ENCODE measurements around the gene DNASE1L2. TPM values are rescaled to one million over a fixed set of nuclear protein-coding genes. Genes with fewer than 3 reads are reported as not detected.

Gene DNASE1L2
- total RNA-seq, 1 donor from 2014 or later = 1.3 TPM

DNA sequence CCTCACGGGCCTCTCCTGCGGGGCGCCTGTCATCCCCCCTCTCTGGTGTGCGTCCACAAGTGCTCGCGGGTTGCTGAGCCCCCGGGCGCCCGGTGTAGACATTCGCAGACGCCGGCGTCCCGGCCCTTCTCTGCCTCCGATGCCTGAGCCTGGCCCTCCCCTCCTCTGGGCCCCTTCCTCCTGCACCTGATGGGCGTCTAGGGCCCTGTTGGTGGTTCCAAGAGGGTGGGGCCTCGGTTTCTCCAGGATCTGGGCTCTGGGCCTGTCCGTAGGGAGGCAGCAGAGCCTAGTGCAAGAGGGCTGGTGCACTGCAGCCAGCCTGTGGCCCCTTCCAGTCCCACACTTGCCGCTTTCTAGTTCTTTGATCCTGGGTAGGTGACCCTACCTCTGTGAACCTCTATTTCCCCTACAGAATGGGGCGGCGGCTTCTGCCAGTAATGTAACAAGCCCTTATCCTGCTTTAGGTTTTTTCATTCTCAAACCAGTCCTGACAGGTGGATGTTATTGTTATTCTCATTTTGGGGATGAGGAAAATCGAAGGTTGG is 12.2 kb upstream of the DNASE1L2 start:
- peak; percentile 54 for DNase-seq

DNA sequence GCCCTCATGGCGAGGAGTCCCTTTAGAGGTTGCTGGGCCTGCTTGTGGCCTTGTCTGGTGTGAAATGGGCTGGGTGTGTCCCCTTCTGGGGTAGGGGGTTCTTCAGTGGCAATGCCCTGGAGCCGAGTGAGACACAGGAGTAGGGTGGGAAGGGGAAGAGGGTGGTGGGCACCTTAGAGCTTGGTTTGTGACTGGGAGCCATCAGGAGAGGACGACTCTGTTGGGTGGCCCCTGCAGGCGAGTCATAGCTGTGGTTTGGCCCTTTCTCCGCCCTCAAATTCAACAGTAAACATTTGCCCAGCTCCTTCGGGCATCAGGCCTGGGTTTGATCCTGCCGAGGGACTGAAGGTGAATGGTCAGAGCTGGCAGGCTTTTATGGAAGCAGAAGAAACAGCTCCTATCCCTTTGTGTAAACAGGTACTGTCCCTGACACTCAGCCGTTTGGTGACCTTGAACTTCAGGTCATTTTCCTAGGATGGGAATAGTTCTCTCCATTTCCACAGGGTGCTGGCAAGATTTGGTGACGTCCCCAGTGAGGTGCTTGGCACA is 9.9 kb upstream of the DNASE1L2 start:
- no peak for DNase-seq

DNA sequence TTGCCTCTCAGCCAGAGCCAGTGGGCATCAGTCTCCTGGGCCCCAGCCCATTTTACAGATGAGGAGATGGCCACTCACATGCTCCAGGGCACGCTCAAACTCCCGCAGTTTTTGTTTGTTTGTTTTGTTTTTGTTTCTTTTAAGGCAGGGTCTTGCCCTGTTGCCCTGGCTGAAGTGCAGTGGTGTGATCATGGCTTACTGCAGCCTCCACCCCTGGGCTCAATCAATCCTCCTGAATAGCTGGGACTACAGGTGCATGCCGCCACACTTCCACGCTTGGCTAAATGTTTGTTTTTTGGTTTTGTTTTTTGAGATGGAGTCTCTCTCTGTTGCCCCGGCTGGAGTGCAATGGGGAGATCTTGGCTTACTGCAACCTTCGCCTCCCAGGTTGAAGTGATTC is 9.3 kb upstream of the DNASE1L2 start:
- no peak for DNase-seq

DNA sequence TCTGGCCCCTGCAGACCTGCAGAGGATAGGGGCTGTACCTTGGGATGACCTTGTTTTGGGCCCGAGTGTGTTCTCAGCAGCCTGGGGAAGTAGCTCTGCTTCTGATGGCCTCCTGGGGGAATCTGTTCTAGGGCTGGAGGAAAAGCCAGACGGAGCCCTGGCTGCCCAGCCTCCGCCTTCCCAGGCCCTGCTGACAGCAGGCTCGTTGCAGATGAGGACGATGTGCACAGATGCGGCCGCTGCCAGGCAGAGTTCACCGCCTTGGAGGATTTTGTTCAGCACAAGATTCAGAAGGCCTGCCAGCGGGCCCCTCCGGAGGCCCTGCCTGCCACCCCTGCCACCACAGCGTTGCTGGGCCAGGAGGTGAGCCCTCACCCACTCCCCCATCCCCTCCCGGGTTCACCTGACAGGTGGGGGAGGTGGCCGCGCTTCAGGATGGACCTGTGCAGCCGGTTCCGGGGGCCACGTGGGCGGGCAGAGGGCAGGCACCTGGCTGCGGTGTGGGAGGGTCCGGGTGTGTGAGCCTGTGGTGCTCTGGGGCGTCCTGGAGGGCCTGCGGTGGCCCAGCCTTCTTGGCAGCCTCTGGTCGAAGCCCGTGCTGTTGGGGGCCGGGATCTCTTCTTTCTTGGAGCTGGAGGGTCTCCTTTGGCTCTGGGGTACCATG is 8.0 kb upstream of the DNASE1L2 start:
- no peak for DNase-seq

DNA sequence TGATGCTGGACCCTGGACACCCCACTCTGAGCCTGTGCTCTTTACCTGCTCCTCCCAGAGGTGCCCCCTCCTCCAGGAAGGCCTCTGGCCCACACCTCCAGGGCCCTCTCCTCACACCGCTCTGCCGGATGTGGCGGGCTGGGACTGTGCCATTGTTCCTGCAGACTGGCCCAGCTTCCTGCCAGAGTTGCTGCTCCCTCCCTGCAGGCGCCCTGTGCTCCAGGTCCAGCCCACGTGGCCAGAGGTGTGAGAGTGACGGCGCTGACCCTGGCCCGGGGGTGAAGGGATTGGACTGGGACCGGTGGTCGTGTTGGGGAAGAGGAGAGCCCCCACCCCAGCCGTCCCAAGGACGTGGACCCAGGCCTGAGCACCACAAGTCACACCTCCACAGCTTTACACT is 7.2 kb upstream of the DNASE1L2 start:
- DNase-seq = no peak

DNA sequence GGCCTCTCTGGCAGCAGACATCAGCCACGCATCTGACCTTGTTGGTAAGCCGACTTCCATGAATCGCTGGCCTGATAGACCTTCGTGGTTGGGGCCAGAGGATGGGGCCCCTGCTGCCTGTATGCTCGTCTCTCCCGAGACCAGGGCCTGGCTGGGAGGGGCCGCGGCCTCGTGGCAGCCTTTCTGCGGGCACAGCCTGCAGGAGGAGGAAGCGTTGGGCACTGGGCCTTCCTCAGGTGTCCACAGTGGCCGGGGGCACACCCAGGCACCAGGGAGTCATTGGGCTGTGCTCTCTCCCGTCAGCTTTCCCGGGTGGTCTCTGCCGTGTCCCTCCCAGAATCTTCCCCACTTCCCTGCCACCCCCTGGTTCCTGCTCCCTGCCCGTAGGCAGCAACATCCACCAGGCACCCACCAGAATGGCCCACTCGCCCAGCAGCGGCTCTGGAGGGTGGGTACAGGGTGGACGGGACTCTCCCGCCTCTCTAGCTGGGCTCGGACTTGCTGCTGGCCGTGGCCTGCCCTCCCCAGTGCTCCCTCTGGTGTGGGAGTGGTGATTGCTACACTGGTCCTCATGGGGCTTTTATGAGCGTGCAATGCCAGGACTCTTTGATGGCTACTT is 6.5 kb upstream of the DNASE1L2 start:
- DNase-seq = no peak

DNA sequence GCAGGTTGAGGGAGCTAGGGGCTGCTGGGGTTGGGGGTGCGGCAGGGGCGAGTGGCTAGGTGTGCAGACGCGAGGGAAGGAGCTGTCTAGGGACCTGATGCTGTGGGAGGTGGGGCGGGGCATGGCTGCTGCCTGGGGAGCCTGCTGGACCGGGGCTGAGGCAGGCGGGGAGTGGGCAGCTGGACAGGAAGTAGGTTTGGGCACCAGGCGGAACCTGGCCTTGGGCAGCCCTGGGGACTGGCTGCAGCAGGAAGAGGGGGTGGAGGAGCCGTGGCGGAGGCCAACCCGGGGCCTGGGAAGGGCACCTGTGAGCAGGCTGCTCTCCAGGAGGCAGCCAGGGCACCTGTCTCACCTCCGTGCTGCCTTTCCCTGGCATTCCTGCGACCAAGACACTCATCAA is 5.9 kb upstream of the DNASE1L2 start:
- DNase-seq = no peak

DNA sequence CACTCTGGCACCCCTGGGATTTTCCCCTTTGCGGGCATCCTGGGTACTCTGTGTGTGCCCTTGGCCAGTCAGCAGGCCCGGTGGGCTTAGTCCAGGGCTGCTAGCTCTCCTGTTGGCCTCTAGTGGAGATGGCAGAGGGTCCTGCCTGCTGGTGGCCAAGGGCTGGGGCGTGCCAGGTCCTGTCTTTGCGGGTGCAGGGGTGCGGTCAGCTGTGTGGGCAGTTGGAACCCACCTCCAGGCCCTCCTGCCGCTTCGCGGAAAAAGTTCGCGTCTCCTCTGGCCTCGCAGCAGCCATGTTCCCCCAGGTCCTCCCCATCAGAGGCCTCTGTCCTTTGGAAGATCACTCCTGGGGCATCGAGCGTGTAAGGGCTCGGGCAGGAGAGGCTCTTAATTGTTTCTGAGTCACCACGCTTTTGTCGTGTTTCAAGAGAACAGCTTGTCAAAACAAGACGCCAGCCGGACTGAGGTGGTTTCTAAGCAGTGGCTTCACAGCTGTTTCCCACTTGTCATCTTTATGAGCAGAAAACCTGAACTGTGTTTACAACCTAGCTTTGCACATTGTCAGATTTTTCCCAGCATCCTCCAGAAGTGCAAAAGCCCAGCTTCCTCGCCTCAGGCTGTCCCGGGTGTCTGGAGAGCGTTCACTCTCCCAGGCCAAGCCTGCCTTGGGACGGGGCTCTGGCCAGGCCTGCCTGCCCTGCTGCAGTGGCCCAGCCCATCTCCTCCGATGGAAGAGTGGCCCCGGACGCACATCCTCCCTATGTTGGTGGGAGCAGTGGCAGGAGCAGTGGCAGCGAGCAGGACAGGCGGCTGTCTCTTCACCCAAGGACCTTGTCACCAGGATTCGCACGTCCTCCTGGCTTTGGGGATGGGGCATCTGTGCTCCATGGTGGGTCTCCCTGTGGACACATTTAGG is 5.0 kb upstream of the DNASE1L2 start:
- no peak for DNase-seq

DNA sequence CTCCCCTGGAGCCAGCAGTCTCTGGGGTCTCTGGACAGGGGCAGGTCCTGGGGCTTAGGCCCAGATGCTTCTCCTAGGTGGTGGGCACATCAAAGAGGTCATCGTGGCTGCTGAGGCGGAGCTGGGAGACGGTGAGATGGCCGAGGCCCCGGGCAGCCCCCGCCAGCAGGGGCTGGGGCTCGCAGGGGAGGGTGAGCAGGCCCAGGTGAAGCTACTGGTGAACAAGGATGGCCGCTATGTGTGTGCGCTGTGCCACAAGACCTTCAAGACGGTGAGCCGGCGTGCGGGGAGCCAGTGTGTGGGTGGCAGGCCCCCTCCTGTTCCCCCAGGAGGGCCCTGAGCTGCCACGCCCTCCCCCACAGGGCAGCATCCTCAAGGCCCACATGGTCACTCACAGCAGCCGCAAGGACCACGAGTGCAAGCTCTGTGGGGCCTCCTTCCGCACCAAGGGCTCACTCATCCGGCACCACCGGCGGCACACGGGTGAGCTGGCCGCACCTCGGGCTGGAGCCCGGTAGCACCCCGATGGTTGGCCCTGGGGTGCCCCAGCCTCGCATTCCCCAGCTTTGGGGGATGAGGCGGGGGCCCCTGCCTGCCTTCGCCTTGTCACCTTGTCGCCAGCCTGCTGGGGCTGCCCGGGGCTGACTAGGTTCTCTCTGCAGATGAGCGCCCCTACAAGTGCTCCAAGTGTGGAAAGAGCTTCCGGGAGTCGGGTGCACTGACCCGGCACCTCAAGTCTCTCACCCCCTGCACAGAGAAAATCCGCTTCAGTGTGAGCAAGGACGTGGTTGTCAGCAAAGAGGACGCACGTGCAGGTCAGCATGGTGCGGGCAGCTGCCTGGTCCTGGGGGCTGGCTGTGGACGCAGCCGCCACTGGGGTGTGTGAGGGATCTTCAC is 3.9 kb upstream of the DNASE1L2 start:
- no peak for DNase-seq

DNA sequence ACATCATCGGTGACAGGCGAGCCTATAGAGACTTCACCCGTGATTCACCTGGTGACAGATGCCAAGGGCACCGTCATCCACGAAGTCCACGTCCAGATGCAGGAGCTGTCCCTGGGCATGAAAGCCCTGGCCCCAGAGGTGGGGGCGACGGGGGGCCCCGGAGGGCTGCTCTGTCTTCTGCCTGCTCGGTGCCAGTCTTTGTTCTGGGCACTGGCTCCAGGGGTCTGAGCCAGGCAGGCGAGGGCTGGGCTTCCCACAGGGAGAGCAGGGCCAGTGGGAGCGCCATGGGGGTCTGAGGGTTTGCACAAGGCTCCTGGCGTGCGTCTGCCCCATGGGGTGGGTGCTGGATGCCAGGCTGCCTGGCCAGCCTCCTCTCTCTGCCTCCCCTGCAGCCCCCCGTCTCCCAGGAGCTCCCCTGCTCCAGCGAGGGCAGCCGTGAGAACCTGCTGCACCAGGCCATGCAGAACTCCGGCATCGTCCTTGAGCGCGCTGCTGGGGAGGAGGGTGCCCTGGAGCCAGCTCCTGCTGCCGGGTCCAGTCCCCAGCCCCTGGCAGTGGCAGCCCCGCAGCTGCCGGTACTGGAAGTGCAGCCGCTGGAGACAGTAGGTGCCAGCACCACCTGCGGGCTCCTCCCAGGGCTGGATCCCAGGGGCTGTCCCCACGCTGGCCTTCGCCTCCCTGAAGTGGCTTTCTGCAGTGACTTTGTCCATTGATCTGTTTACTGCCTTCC is 3.0 kb upstream of the DNASE1L2 start:
- DNase-seq = no peak

DNA sequence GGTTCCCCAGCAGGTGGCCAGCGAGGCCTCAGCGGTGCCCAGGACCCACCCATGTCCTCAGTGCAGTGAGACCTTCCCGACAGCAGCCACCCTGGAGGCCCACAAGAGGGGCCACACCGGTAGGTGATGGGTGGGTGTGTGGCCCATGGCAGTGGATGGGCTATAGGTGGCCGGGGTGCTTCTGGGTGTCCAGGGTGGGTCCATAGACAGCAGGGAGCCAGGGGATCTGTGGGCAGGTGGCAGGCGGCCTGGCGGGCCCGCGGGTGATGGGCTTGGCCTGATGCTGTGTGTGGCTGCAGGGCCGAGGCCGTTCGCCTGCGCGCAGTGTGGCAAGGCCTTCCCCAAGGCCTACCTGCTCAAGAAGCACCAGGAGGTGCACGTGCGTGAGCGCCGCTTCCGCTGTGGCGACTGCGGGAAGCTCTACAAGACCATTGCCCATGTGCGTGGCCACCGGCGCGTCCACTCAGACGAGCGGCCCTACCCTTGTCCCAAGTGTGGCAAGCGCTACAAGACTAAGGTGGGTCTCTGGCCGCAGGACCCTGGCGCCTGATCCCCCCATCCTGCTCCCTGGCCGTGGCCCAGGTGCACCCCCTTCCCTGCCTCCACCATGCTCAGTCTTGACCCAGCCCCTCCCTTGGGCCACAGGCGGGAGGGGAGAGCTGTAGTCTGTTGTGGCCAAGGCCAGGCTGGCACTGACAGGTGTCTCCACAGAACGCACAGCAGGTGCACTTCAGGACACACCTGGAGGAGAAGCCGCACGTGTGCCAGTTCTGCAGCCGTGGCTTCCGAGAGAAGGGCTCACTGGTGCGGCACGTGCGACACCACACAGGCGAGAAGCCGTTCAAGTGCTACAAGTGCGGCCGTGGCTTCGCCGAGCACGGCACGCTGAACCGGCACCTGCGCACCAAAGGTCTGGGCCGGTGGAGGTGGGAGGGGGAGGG is 2.1 kb upstream of the DNASE1L2 start:
- DNase-seq = no peak

DNA sequence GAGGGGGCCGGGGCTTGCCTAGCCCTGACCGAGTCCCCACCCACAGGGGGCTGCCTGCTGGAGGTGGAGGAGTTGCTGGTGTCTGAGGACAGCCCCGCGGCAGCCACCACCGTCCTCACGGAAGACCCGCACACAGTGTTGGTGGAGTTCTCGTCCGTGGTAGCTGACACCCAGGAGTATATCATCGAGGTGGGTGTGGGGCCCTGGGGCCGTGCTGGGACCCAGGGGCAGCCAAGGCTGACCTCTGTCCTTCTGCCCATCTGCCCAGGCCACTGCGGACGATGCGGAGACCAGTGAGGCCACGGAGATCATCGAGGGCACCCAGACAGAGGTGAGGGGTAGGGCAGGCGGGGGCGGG is 1.5 kb upstream of the DNASE1L2 start:
- no peak for DNase-seq

DNA sequence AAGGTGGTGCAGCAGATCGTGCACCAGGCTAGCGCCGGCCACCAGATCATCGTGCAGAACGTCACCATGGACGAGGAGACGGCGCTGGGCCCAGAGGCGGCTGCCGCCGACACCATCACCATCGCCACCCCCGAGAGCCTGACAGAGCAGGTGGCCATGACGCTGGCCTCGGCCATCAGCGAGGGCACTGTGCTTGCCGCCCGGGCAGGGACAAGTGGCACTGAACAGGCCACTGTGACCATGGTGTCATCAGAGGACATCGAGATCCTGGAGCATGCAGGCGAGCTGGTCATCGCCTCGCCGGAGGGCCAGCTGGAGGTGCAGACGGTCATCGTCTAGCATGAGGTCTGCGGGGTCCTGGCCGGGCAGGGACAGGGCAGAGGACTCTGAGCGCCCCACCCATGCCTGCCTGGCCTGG is 1.0 kb upstream of the DNASE1L2 start:
- DNase-seq = no peak

DNA sequence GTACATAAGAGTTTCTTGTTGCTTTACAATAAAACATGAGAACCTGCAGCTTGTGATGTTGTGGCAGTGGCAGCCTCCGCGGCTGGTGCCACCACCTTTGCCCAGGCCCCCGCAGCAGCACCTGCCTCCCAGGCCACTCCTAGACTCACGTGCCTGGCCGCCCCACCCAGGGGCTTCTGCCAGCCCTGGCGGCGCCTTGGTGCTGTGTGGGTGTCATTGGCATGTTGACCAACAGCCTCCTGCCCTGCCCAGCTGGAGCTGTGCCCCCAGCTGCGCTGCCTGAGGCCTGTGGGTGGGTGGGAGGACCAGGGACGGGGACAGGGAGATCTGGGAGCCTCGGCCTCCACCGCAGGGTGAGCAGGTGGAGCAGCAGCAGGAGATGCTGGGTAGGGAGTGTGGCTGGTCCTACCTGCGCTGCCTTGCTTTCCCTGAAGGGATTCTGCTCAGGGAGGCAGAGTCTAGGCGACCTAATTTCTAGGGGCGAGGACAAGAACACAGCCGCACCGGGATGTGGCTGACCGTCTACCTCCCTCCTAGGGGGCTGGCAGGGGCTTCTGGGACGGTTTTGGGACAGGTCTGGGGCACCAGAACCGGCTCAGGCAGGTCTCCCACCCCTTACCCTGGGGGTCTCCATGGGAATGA is 428 bp upstream of the DNASE1L2 start:
- no peak for DNase-seq

DNA sequence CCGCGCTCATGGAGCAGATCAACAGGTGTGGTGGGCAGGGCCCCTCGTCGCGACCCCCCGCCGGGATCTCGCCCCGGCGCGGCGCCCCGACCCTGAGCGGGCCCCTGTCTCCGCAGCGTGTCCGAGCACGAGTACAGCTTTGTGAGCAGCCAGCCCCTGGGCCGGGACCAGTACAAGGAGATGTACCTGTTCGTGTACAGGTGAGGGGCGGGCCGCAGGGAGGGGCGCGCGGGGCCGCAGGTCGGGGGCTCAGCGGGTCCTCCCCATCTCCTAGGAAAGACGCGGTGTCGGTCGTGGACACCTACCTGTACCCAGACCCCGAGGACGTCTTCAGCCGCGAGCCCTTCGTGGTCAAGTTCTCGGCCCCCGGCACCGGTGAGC is 848 bp downstream of the DNASE1L2 start:
- no peak for DNase-seq

DNA sequence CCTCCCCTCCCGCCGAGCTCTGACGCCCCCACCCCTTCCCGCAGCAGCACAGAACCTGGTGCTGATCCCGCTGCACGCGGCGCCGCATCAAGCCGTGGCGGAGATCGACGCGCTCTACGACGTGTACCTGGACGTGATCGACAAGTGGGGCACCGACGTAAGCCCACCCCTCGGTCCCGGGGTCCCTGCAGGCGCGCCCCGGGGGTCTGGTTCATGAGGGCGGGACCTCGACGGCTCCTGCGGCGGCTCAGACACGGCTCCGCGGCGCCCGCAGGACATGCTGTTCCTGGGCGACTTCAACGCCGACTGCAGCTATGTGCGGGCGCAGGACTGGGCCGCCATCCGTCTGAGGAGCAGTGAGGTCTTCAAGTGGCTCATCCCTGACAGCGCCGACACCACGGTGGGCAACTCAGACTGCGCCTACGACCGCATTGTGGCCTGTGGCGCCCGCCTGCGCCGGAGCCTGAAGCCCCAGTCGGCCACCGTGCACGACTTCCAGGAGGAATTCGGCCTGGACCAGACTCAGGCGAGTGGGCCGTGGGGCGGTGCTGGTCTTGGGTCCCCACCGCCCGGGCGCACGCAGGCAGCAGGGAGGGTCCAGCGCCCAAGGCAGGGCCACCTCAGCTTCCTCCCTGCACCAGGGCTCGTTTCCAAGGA is 1.4 kb downstream of the DNASE1L2 start:
- peak; percentile 17 for DNase-seq

DNA sequence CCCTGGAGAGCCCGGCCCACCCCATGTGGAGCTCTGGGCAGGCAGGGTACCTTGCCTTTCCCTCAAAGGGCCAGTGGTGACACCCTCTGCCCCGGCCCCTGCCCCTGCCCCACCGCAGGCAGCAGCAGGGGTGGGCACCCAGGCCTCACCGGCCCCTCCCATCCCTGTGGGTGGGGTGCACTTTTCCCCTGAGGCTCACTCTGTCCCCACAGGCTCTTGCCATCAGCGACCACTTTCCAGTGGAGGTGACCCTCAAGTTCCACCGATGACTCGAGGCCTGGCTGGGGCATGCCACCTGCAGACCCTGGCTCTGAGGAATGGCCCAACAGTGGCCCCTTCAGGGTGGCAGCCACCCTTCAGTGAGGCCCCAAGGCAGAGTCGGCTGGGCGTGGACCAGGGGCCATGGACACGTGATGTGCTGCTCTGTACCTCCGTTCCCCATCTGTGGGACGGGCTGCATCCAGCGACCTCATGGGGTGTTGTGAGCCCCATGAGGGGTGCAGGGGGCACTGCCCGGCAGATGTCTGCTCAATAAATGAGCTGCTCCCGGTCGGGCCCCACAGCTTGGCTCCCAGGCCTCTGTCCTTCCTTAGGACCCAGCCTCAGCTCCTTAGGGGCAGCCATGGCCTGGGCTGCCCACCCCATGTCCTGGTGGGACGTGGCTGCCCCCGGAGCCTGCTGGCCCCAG is 2.0 kb downstream of the DNASE1L2 start:
- no peak for DNase-seq

Data from tongue (tissue), 2 donors.